ENCODE data around the gene KRTAP10-11. TPM values are rescaled to one million over a fixed set of nuclear protein-coding genes. Genes with fewer than 3 reads are reported as not detected.

Gene KRTAP10-11
- polyA plus RNA-seq, 3 donors = not detected

DNA sequence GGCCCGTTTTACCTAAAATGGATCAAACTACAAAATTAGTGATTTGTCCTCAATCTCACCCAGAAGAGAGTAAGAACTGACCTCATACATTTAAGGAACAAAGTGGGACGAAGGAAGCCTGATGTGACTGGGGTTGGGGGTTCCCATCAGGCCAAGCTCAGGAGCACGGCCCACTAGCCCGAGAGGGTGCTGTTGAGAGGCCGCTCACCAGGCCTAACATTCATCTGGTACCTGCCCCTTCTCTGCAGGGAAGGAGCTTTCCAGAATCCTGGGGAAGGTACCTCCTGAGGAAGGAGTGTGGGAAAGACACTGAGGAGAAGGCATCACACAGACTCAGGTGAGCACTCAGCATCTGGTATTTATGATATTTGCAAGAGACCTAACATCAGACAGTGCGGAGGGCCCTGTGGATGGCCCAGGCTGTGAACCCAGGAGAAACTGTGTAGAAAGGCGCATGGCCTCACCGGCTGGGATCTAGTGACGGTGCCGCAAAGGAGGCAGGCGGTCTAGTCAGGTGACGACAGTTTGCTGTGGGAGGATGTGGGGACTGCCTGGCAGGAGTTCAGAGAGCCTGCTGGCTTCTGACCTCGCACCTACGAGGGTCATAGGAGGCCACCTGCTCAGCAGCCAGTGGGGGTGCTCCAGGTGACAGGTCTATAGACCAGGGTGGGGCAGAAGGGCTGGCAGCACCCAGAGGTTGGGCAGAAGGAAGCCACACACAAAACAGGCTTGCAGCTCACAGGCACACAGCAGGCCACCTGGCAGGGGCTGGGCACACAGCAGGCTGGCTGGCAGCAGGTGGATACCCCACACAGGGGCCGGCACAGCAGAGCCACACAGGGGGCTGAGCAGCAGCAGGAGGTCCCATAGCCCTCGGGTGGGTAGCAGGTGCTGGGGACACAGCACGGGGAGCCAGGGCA is 7.7 kb downstream of the KRTAP10-11 start:
- no peaks in the 10 kb centered on the region for H3K4me1 Mint-ChIP-seq
- H2AFZ ChIP-seq (ENCODE audit: insufficient read depth, low read depth, low read length, poor library complexity, severe bottlenecking) = no peak overlapping the region
- H3K4me1 ChIP-seq (ENCODE audit: control insufficient read depth in 1 of 2, insufficient read depth in 2 of 2, low read length in 2 of 2) = no peaks in the 10 kb centered on the region
- H3K4me3 ChIP-seq (replicated peaks in 1 of 3; ENCODE audit: low read depth in 2 of 3, low read length in 3 of 3) = no peak overlapping the region
- WGBS (ENCODE audit: insufficient coverage) = 97% methylated on average over 14 of the region's 17 CpGs
- no peak overlapping the region for H3K27ac Mint-ChIP-seq
- TF ChIP-seq, protein P1, sequence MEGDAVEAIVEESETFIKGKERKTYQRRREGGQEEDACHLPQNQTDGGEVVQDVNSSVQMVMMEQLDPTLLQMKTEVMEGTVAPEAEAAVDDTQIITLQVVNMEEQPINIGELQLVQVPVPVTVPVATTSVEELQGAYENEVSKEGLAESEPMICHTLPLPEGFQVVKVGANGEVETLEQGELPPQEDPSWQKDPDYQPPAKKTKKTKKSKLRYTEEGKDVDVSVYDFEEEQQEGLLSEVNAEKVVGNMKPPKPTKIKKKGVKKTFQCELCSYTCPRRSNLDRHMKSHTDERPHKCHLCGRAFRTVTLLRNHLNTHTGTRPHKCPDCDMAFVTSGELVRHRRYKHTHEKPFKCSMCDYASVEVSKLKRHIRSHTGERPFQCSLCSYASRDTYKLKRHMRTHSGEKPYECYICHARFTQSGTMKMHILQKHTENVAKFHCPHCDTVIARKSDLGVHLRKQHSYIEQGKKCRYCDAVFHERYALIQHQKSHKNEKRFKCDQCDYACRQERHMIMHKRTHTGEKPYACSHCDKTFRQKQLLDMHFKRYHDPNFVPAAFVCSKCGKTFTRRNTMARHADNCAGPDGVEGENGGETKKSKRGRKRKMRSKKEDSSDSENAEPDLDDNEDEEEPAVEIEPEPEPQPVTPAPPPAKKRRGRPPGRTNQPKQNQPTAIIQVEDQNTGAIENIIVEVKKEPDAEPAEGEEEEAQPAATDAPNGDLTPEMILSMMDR (IDR thresholded peaks at IDR 0.05) = no peak
- H3K9me3 ChIP-seq (replicated peaks in 1 of 2; ENCODE audit: control insufficient read depth in 1 of 2, insufficient read depth in 1 of 2, low read length in 2 of 2) = peaks cover 16 to 44% of the 10 kb centered on the region in 2 donors
- H3K27me3 Mint-ChIP-seq (ENCODE audit: low read depth in 3 of 3) = peaks cover 3 to 10% (median 9%) of the 10 kb centered on the region in 3 donors
- no peaks in the 10 kb centered on the region for H3K36me3 Mint-ChIP-seq
- no peak for DNase-seq
- intact Hi-C loops (cut with micrococcal nuclease) = no loop called here
- no peak overlapping the region for H3K4me2 ChIP-seq (replicated peaks; ENCODE audit: extremely low read depth, low read length, poor library complexity, severe bottlenecking)
- no peaks in the 10 kb centered on the region for H4K20me1 ChIP-seq (ENCODE audit: insufficient read depth, low read length)
- no peaks in the 10 kb centered on the region for H3K27me3 ChIP-seq (ENCODE audit: control insufficient read depth in 2 of 2, insufficient read depth in 2 of 2, low read length in 2 of 2)
- H3K36me3 ChIP-seq (replicated peaks in 1 of 2; ENCODE audit: control insufficient read depth in 1 of 2, insufficient read depth in 2 of 2, low read length in 2 of 2) = no peaks in the 10 kb centered on the region
- no peak overlapping the region for H3K9ac ChIP-seq (ENCODE audit: insufficient read depth, low read length, poor library complexity, severe bottlenecking)
- H3K79me2 ChIP-seq (ENCODE audit: insufficient read depth, low read length) = no peaks in the 10 kb centered on the region
- H3K27ac ChIP-seq (ENCODE audit: low read depth in 1 of 2, low read length in 2 of 2) = no peak overlapping the region
- H3K9me3 Mint-ChIP-seq = peaks cover 29 to 53% (median 43%) of the 10 kb centered on the region in 7 donors
- no peak overlapping the region for H3K4me3 Mint-ChIP-seq

DNA sequence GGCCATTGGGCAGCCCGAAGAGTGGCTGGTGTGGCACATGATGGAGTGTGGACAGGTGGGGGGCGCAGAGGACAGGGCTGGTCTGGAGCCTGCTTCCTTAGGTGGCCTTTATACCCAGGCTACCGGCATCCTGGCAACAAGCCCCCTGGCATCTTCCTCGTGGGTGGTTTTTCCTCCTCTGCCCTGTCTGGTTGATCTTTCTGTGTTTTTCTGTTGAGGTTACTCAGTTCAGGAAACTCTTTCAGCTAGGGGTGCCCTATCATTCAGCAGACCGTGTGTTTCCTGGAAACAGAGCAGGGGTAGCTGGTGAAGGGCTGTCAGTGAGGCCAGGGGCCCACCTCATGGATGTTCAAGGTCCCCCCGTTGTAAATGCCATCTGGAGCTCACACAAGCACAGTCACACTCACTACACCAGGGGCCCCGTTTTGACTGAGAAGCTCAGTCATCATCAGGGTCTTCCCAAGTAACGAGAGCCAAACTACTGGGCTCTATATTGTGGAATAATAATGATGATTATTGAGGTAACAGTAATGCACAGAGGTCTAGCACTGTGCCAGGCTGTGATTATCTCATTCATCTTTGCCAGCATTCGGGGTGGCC is 8.5 kb downstream of the KRTAP10-11 start, which contains the start of gene KRTAP12-4:
Gene KRTAP12-4, minus strand, starts transcription at position 84 of the 600 bp plus-strand sequence. Its CDS starts 45 bp downstream, at position 39.
- 100% methylated on average over 3 of the region's 9 CpGs for WGBS (ENCODE audit: insufficient coverage)
- no peak within 1 kb of the TSS for H3K4me3 ChIP-seq (replicated peaks in 1 of 3; ENCODE audit: low read depth in 2 of 3, low read length in 3 of 3)

More for the DNA sequence above, 8.5 kb downstream of the KRTAP10-11 start, which contains the start of gene KRTAP12-4:
- Histone ChIP-seq H2AFZ (ENCODE audit: insufficient read depth, low read depth, low read length, poor library complexity, severe bottlenecking) (no peak within 1 kb of the TSS), H3K27ac (ENCODE audit: low read depth in 1 of 2, low read length in 2 of 2) (no peak within 1 kb of the TSS), H3K9me3 (replicated peaks in 1 of 2; ENCODE audit: control insufficient read depth in 1 of 2, insufficient read depth in 1 of 2, low read length in 2 of 2) (peaks cover 16 to 47% of the 10 kb centered on the region in 2 donors), H3K9ac (ENCODE audit: insufficient read depth, low read length, poor library complexity, severe bottlenecking) (no peak within 1 kb of the TSS), H3K36me3 (replicated peaks in 1 of 2; ENCODE audit: control insufficient read depth in 1 of 2, insufficient read depth in 2 of 2, low read length in 2 of 2) (no peaks in the 10 kb centered on the region), H3K79me2 (ENCODE audit: insufficient read depth, low read length) (no peaks in the 10 kb centered on the region), H4K20me1 (ENCODE audit: insufficient read depth, low read length) (no peaks in the 10 kb centered on the region), H3K4me1 (ENCODE audit: control insufficient read depth in 1 of 2, insufficient read depth in 2 of 2, low read length in 2 of 2) (no peaks in the 10 kb centered on the region), H3K4me2 (replicated peaks; ENCODE audit: extremely low read depth, low read length, poor library complexity, severe bottlenecking) (no peak within 1 kb of the TSS), H3K27me3 (ENCODE audit: control insufficient read depth in 2 of 2, insufficient read depth in 2 of 2, low read length in 2 of 2) (no peaks in the 10 kb centered on the region)
- Mint-ChIP-seq H3K27ac (peak within 1 kb of the TSS in 1 of 7 donors; percentile 65), H3K9me3 (peaks cover 29 to 54% (median 43%) of the 10 kb centered on the region in 7 donors), H3K4me3 (no peak within 1 kb of the TSS), H3K36me3 (no peaks in the 10 kb centered on the region), H3K27me3 (ENCODE audit: low read depth in 3 of 3) (peaks cover 6 to 10% (median 8%) of the 10 kb centered on the region in 3 donors), H3K4me1 (no peaks in the 10 kb centered on the region)
- no peak for DNase-seq
- TF ChIP-seq, protein P1 (IDR thresholded peaks at IDR 0.05) = no peak
- intact Hi-C loops (cut with micrococcal nuclease) = no loop called here
